SKM-1 (cell line): ENCODE data around the gene KRTAP2-1.
"Not testable (repeated sequence)": the region's sequence is repeated elsewhere in the genome, so short reads cannot be mapped to it uniquely, and the experiment has no call there.

Experiments
- DNase-seq: peaks from one replicate; lab custom pipeline; 2025; ENCODE audit not compliant: unreplicated experiment; lab: John Stamatoyannopoulos, UW

Gene KRTAP2-1

GRCh38 chr17:41046735-41047465 is at the start of gene KRTAP2-1:
Gene KRTAP2-1 (minus strand): TSS chr17:41047316. CDS start chr17:41047267, 49 bp downstream.
- not testable (repeated sequence) for DNase-seq

DNA sequence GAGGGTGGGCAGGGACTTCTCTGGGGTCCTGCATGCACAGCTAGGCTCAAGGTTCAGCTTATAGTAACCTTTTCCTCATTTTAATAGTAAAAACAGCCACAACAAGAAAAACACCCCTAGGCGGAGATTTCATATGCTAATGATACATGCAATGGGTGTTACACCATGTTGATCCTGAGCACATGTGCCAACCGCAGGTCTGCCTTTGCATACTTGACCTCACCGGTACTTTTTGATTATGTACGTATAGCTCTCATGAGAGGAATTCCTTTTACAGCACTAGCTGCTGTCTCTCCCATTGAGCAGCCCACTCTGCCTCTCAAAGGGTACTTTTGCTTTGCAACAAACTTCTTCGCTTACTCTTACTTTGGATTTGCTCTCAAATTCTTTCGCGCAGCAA is 48.9 kb upstream of the KRTAP2-1 start:
- DNase-seq: no peak

- not testable (repeated sequence) for DNase-seq
These were observed 41.7 kb upstream of the KRTAP2-1 start for GRCh38 chr17:41088760-41089352.

DNA sequence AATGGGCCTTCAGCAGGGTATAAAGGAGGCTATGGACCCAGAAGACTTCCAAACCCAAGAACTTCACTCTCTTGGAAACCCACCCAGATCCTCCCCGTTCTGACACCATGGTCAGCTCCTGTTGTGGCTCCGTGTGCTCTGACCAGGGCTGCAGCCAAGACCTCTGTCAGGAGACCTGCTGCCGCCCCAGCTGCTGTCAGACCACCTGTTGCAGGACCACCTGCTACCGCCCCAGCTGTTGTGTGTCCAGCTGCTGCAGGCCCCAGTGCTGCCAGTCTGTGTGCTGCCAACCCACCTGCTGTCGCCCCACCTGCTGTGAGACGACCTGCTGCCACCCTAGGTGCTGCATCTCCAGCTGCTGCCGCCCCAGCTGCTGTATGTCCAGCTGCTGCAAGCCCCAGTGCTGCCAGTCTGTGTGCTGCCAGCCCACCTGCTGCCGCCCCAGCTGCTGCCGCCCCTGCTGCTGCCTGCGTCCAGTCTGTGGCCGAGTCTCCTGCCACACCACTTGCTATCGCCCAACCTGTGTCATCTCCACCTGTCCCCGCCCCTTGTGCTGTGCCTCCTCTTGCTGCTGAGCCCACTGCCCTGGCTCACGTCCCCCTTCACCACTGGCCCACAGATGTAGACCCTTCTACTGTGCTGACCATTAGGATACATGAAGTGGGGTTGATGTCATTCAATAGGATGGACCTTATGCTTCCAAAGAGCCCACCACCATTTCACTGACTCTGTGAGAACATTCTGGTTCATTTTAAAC is 37.2 kb upstream of the KRTAP2-1 start, which contains the start of gene KRTAP4-7:
KRTAP4-7 (plus strand) TSS at position 51 of the 757 bp plus-strand sequence; CDS start at position 108, 57 bp downstream.
- not testable (repeated sequence) for DNase-seq

DNA sequence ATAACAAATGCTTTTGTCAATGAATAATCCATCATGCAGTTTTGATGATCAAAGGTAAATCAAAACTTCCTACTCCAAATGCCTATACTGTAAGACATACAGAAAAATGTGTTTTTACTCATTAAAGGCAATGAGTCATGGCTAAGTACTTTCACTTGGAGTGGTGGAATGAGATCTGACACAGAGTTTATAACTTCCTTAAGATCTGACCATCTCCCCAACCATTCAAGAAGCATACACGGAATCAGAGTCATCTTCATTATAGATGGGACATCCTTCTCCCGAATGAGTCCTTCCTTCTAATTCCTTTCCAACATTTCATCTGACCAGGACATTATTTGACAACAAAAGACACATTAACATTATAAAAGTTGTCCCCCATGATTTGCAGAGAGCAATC is 36.3 kb upstream of the KRTAP2-1 start:
- DNase-seq: not testable (repeated sequence)

- no peak for DNase-seq
These were observed 35.5 kb upstream of the KRTAP2-1 start for GRCh38 chr17:41082626-41083025.

GRCh38 chr17:41076788-41077187 is 29.7 kb upstream of the KRTAP2-1 start:
- no peak for DNase-seq

- no peak for DNase-seq
These were observed 26.6 kb upstream of the KRTAP2-1 start for GRCh38 chr17:41073676-41074075.

DNA sequence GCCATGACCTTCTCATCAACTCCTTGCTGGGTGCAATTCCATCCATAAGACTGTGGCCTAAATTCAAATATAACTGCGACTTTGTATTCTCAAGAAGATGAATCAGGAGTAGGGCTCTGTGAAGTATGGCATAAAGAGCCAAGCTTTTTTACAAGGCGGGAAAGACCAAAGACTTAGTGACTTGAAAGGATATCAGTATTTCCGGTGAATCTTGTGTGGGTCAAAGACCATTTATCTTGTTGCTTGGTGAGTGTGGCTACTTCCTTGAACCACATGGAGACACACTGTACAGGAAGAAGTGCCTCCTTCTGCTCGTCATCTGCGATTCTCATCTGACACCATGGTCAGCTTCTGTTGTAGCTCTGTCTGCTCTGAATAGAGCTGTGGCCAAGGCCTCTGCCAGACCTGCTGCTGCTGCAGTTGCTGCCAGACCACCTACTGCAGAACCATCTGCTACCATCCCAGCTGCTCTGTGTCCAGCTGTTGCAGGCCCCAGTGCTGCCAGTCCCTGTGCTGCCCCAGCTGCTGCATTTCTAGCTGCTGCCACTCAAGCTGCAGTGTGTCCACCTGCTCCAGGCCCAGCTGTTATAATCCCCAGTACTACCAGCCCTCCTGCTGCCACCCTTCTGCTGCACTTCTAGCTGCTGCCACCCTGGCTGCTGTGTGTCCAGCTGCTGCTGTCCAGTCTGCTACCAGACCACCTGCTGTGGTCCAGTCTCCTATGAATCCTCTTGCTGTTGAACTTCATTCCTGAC is 24.7 kb upstream of the KRTAP2-1 start:
- DNase-seq: no peak

DNA sequence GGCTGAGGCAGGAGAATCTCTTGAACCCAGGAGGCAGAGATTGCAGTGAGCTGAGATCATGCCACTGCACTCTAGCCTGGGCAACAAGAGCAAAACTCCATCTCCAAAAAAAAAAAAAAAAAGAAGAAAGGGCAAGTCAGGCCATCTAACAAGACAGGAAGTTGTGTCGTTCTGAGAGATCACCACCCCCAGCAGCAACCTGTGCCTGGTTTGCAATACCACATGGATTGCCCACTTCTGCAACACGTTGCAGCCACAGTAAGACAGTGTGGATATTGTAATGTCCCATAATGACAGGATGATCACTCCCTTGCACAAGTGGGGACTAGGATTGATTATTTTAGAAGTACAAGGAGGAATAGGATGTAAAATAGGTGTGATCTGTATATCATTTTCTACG is 21.9 kb upstream of the KRTAP2-1 start:
- DNase-seq: no peak

DNA sequence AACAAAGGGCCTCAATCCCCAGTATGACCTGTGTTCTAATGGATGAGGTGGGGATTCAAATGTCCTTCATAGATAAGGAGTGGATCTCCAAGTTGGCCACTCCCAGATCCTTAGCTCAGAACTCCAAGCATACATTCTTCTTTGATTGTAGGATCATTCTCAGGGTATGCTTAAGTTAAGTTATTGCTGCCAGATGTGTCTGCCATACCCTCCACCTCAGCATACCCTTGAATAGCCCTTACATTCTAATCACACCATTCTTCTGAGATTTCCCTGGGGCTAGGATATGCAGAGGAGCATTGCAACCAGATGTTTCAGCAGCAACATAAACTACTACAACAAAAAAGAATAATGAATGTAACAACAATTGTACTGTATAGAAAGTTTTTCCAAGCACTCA is 20.2 kb upstream of the KRTAP2-1 start:
- no peak for DNase-seq

- no peak for DNase-seq
These were observed 18.9 kb upstream of the KRTAP2-1 start, which contains the start of gene KRTAP2-4 for GRCh38 chr17:41065829-41066624. Gene KRTAP2-4 (minus strand): TSS chr17:41065879. CDS start chr17:41065845, 34 bp downstream.

DNA sequence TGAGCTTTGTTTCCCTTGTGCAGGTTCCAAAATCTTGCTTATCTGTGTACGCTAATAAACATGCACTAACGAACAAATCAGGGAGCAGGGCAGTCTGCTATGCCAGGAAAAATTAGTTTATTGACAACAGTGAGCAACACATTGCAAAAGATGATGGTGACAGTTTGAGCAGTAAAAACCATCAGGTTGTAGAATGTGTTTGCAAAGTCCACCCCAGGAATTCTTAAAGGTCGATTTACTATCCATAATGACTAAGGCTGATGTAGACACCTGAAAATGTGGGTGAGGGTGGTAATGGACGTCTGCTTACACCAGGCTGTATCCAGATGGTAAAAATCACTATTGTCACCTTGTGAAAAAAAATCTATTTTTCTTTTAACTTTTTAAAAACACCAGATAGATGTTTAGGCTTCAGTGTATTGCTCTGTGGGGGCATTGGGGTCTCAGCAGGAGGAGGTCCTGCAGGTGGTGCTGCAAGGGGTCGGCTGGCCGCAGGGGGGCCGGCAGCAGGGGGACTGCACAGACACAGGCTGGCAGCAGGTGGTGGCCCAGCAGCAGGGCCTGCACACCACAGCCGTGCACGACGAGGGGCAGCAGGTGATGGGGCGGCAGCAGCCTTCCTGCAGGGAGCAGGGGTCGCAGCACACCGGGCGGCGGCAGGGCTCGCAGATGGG is 18.0 kb upstream of the KRTAP2-1 start:
- not testable (repeated sequence) for DNase-seq

- DNase-seq: no peak
These were observed 17.2 kb upstream of the KRTAP2-1 start for GRCh38 chr17:41064301-41064700.

GRCh38 chr17:41063449-41063848 is 16.3 kb upstream of the KRTAP2-1 start:
- no peak for DNase-seq

- DNase-seq: no peak
These were observed 14.8 kb upstream of the KRTAP2-1 start for GRCh38 chr17:41061964-41062363.

DNA sequence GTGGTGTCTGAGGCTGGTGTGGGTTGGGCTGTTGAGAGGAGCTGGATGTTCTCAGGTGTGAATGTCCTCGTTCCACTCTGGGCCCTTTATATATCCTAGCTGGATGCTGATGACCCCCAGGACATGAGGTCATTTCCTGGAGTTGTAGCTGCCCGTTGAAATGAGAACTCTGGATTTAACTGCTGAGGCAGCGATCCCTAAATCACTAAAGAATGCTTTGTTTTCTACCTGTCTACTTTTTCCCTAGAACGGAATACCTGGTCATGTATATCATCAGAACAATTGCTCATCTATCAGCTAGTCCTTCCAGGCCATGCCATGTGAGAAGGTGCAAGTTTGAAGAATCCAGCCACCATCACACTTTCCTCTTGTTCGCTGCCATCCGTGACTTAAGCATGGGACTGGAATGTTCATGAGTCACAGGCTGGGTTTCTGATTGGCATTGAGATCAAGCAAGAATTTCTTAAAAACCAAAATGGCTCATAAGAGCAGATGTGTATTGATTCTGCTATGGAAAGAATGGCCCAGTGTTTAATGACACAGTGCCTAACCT is 13.0 kb upstream of the KRTAP2-1 start, which contains the start of gene KRTAP2-3:
KRTAP2-3 (minus strand) TSS at position 63 of the 553 bp plus-strand sequence. CDS start 64 bp downstream, outside the sequence.
- no peak for DNase-seq

DNA sequence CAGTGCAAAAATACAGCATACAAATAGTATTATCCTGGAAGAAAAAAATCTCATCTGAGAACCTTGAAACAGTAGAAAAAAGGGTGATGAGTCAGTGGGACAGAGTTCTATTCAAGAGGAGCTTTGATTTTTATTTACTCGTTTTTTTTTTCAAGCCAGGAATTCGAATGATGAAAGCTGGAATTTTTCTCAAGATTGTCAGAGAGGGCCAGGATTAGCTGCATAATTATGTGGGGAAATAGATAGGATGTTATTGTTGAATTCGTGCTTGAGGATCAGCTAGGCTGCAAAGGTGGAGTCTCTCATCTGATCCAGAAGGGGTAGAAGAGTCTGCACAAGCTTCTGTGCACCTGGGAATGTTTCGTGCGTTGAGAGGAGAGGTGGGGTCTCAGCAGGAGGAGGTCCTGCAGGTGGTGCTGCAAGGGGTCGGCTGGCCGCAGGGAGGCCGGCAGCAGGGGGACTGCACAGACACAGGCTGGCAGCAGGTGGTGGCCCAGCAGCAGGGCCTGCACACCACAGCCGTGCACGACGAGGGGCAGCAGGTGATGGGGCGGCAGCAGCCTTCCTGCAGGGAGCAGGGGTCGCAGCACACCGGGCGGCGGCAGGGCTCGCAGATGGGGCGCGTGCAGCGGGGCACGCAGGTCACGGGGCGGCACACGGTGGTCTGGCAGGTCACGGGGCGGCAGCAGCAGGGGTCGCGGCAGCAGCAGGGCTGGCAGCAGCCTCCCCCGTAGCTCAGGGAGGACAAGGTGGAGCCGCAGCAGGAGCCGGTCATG is 12.3 kb upstream of the KRTAP2-1 start:
- not testable (repeated sequence) for DNase-seq
